ENCODE results near the gene FER. TPM values are rescaled to one million over a fixed set of nuclear protein-coding genes. Genes with fewer than 3 reads are reported as not detected.

FER gene
- total and polyA plus RNA-seq, 9 of the 15 experiments (the other 6 are each of a cell fraction or from before 2014, with no cell fraction given) = 6.7 to 18.2 (median 8.9) TPM

DNA sequence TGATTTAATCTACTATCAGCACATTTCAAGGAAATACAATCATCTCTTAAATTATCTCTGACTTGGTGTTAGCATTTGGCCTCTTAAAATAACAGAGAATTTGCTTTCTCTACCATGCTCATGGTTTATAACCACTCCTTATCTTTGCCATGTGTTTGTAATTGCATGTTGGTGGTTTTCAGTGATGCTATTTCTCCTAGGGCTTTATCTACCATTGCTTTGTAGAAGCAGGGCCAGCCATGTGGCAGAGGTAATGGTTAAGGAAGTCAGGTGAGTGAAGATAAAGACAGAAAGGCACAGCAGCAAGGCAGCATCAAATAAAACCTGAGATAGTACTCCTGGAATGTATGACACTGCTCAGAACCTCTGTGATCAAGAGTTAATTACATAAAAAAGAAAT lies 206.2 kb downstream of the FER start:
- DNase-seq (ENCODE audit: extremely low read depth in 1 of 4, low spot score in 3 of 4) (peak in 2 of 4 experiments; percentile 15 to 68), ATAC-seq (peak; percentile 61), FAIRE-seq (peak; percentile 89)
- Histone ChIP-seq H2AFZ (ENCODE audit: low read depth, low read length) (no peak overlapping the region), H3K4me1 (replicated peaks in 1 of 2; ENCODE audit: control insufficient read depth in 2 of 2, insufficient read depth in 2 of 2, low read length in 2 of 2) (no peaks in the 10 kb centered on the region; a peak in 1 of 5 replicates), H3K4me2 (ENCODE audit: insufficient read depth, low read length) (no peak overlapping the region), H3K27ac (ENCODE audit: extremely low read depth, low read depth, low read length) (no peak overlapping the region), H3K79me2 (ENCODE audit: control insufficient read depth, insufficient read depth, low read length) (no peaks in the 10 kb centered on the region), H3K9me3 (replicated peaks; ENCODE audit: control insufficient read depth, insufficient read depth, low read depth, low read length) (no peaks in the 10 kb centered on the region), H3K4me3 (no peak overlapping the region), H4K20me1 (replicated peaks; ENCODE audit: control insufficient read depth, insufficient read depth, low read length) (no peaks in the 10 kb centered on the region), H3K27me3 (ENCODE audit: control insufficient read depth in 2 of 2, insufficient read depth in 2 of 2, low read length in 2 of 2) (no peaks in the 10 kb centered on the region), H3K9ac (ENCODE audit: insufficient read depth in 1 of 2, low read depth in 2 of 2, low read length in 2 of 2) (no peak overlapping the region), H3K9me1 (ENCODE audit: control insufficient read depth, insufficient read depth, low read length) (no peaks in the 10 kb centered on the region), H3K36me3 (ENCODE audit: control insufficient read depth, insufficient read depth, low read length) (no peaks in the 10 kb centered on the region)
- POLR2A ChIA-PET = no interaction called here
- CTCF ChIA-PET (ENCODE audit: low intra/inter-chr PET ratio) = no interaction called here
- in situ Hi-C loops (cut with MboI) (no loop called here), intact Hi-C loops (cut with micrococcal nuclease) (no loop called here)
- no TSS peak for BruUV-seq (replicated peaks)
- TF ChIP-seq, protein P1, sequence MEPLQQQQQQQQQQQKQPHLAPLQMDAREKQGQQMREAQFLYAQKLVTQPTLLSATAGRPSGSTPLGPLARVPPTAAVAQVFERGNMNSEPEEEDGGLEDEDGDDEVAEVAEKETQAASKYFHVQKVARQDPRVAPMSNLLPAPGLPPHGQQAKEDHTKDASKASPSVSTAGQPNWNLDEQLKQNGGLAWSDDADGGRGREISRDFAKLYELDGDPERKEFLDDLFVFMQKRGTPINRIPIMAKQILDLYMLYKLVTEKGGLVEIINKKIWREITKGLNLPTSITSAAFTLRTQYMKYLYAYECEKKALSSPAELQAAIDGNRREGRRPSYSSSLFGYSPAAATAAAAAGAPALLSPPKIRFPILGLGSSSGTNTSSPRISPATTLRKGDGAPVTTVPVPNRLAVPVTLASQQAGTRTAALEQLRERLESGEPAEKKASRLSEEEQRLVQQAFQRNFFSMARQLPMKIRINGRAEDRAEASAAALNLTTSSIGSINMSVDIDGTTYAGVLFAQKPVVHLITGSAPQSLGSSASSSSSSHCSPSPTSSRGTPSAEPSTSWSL (CRISPR knock-in tag; IDR thresholded peaks at IDR 0.05; ENCODE audit: borderline replicate concordance) = no peak
- no peak for TF ChIP-seq HMG20A (CRISPR knock-in tag; conservative IDR thresholded peaks at IDR 0.05)
- no peak for TF ChIP-seq MAFG (tag; conservative IDR thresholded peaks at IDR 0.05)
- no peak for TF ChIP-seq PCBP1 (IDR thresholded peaks at IDR 0.05; ENCODE audit: low read depth, low read length, poor library complexity, severe bottlenecking)
- peak; percentile 56; the same call in 1 of the 2 replicates for TF ChIP-seq STAT5A (IDR thresholded peaks at IDR 0.05; ENCODE audit: borderline replicate concordance, low read length)
- no peak for TF ChIP-seq SRSF7 (optimal IDR thresholded peaks at IDR 0.05; ENCODE audit: low read depth, low read length)
- no peak for TF ChIP-seq POLR2A (conservative IDR thresholded peaks at IDR 0.05)
- TF ChIP-seq SOX6 (IDR thresholded peaks at IDR 0.05) = peak; percentile 43; the same call in 1 of the 2 replicates
- TF ChIP-seq ZNF140 (CRISPR knock-in tag; IDR thresholded peaks at IDR 0.05) = no peak
- TF ChIP-seq ZC3H8 (IDR thresholded peaks at IDR 0.05) = no peak
- TF ChIP-seq ZFP1 (CRISPR knock-in tag; IDR thresholded peaks at IDR 0.05) = no peak
- TF ChIP-seq, protein P2, sequence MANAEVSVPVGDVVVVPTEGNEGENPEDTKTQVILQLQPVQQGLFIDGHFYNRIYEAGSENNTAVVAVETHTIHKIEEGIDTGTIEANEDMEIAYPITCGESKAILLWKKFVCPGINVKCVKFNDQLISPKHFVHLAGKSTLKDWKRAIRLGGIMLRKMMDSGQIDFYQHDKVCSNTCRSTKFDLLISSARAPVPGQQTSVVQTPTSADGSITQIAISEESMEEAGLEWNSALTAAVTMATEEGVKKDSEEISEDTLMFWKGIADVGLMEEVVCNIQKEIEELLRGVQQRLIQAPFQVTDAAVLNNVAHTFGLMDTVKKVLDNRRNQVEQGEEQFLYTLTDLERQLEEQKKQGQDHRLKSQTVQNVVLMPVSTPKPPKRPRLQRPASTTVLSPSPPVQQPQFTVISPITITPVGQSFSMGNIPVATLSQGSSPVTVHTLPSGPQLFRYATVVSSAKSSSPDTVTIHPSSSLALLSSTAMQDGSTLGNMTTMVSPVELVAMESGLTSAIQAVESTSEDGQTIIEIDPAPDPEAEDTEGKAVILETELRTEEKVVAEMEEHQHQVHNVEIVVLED (CRISPR knock-in tag; IDR thresholded peaks at IDR 0.05) = no peak
- TF ChIP-seq, protein P3, sequence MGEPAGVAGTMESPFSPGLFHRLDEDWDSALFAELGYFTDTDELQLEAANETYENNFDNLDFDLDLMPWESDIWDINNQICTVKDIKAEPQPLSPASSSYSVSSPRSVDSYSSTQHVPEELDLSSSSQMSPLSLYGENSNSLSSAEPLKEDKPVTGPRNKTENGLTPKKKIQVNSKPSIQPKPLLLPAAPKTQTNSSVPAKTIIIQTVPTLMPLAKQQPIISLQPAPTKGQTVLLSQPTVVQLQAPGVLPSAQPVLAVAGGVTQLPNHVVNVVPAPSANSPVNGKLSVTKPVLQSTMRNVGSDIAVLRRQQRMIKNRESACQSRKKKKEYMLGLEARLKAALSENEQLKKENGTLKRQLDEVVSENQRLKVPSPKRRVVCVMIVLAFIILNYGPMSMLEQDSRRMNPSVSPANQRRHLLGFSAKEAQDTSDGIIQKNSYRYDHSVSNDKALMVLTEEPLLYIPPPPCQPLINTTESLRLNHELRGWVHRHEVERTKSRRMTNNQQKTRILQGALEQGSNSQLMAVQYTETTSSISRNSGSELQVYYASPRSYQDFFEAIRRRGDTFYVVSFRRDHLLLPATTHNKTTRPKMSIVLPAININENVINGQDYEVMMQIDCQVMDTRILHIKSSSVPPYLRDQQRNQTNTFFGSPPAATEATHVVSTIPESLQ (CRISPR knock-in tag; IDR thresholded peaks at IDR 0.05) = no peak
- no peak for TF ChIP-seq RBM22 (IDR thresholded peaks at IDR 0.05; ENCODE audit: low read depth, low read length, poor library complexity, severe bottlenecking)
- peak; percentile 57; the same call in 1 of the 2 replicates for TF ChIP-seq KLF16 (IDR thresholded peaks at IDR 0.05)
- TF ChIP-seq, protein P4, sequence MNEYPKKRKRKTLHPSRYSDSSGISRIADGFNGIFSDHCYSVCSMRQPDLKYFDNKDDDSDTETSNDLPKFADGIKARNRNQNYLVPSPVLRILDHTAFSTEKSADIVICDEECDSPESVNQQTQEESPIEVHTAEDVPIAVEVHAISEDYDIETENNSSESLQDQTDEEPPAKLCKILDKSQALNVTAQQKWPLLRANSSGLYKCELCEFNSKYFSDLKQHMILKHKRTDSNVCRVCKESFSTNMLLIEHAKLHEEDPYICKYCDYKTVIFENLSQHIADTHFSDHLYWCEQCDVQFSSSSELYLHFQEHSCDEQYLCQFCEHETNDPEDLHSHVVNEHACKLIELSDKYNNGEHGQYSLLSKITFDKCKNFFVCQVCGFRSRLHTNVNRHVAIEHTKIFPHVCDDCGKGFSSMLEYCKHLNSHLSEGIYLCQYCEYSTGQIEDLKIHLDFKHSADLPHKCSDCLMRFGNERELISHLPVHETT (CRISPR knock-in tag; conservative IDR thresholded peaks at IDR 0.05 in 1 of 2, IDR thresholded peaks at IDR 0.05 in 1 of 2) = no peak
